GM19467 (cell line): ENCODE results near the gene CTCFL.

Source experiments
- ATAC-seq: cut with Tn5 transposase; IDR thresholded peaks from one replicate; pipeline ENCODE4 v1.9.1; 2021; ENCODE audit warnings: mild to moderate bottlenecking, moderate library complexity; ENCODE audit not compliant: unreplicated experiment

CTCFL gene

GRCh38 chr20:57524511-57525176 lies at the start of gene CTCFL:
TSS of gene CTCFL (minus strand) at chr20:57525140. CDS start at chr20:57524205, 935 bp downstream.
- no peak for ATAC-seq

- ATAC-seq, result no peak
These were observed 49.0 kb upstream of the CTCFL start for GRCh38 chr20:57573894-57574293.

- no peak for ATAC-seq
These were observed 48.3 kb upstream of the CTCFL start for GRCh38 chr20:57573242-57573641.

- ATAC-seq, result no peak
These were observed 47.0 kb upstream of the CTCFL start for GRCh38 chr20:57571782-57572416.

GRCh38 chr20:57570920-57571319 lies 46.0 kb upstream of the CTCFL start:
- no peak for ATAC-seq

- no peak for ATAC-seq
These were observed 45.4 kb upstream of the CTCFL start for GRCh38 chr20:57570145-57570850.

GRCh38 chr20:57568960-57569359 lies 44.0 kb upstream of the CTCFL start:
- no peak for ATAC-seq

GRCh38 chr20:57568088-57568896 lies 43.4 kb upstream of the CTCFL start:
- ATAC-seq, result no peak

GRCh38 chr20:57567471-57568079 lies 42.6 kb upstream of the CTCFL start:
- no peak for ATAC-seq

GRCh38 chr20:57566803-57567459 lies 42.0 kb upstream of the CTCFL start:
- no peak for ATAC-seq

- ATAC-seq, result no peak
These were observed 41.5 kb upstream of the CTCFL start for GRCh38 chr20:57566399-57566798.

- no peak for ATAC-seq
These were observed 40.2 kb upstream of the CTCFL start for GRCh38 chr20:57564951-57565642.

- no peak for ATAC-seq
These were observed 39.4 kb upstream of the CTCFL start for GRCh38 chr20:57564180-57564802.

- no peak for ATAC-seq
These were observed 38.6 kb upstream of the CTCFL start for GRCh38 chr20:57563522-57563921.

GRCh38 chr20:57562541-57563465 lies 37.9 kb upstream of the CTCFL start:
- no peak for ATAC-seq

- no peak for ATAC-seq
These were observed 36.7 kb upstream of the CTCFL start for GRCh38 chr20:57561356-57562279.
